Panc1 (cell line): ENCODE measurements around the gene CHST1. TPM values are rescaled to one million over a fixed set of nuclear protein-coding genes. Genes with fewer than 3 reads are reported as not detected.

ENCODE experiments used
- ATAC-seq: fragments of 200-7000 bp; cut with Tn5 transposase; 2 replicates; pipeline ENCODE4 v1.9.1; 2020; ENCODE audit warnings: mild to moderate bottlenecking, moderate library complexity
- BruUV-seq: library from RNA; stranded (reverse); fragments of 400-500 nt; replicated peaks from 2 replicates; lab custom pipeline; 2021; lab: Mats Ljungman, UMichigan
- CTCF ChIA-PET: fragments of 300-600 bp; sonication (Branson Sonifier 250); formaldehyde crosslinking; loops from one replicate; lab custom pipeline; 2022; ENCODE audit warnings: antibody characterized with exemption; lab: Charles Lee
- POLR2A ChIA-PET: fragments of 300-600 bp; sonication (Branson Sonifier 250); formaldehyde crosslinking; loops from one replicate; lab custom pipeline; 2022; ENCODE audit warnings: antibody characterized with exemption; lab: Charles Lee
- DNase-seq: peaks from one replicate; pipeline ENCODE4 v3.0.0-alpha.2; 2010; ENCODE audit warnings: low read depth, low spot score
- H3K27ac ChIP-seq: 2 replicates; pipeline ENCODE4 v1.5.1; 2011; ENCODE audit warnings: mild to moderate bottlenecking, low read length, inconsistent platforms
- H3K27me3 ChIP-seq: fragments of 200-500 bp; sonication (Bioruptor generic); 2 replicates; pipeline ENCODE4 v1.6.0; 2014; ENCODE audit warnings: low read length, inconsistent platforms; ENCODE audit not compliant: control insufficient read depth, insufficient read depth
- H3K36me3 ChIP-seq: fragments of 200-500 bp; sonication (Bioruptor generic); 2 replicates; pipeline ENCODE4 v1.5.1; 2014; ENCODE audit warnings: inconsistent platforms, mild to moderate bottlenecking, low read length, moderate library complexity; ENCODE audit not compliant: control insufficient read depth, insufficient read depth
- H3K4me1 ChIP-seq: 2 replicates; pipeline ENCODE4 v1.5.1; 2011; ENCODE audit warnings: inconsistent platforms, mild to moderate bottlenecking, low read length, moderate library complexity; ENCODE audit not compliant: control insufficient read depth, insufficient read depth
- H3K4me3 ChIP-seq, 2 experiments: 2 replicates each; pipeline ENCODE4 v1.5.1; 2011 to 2012; ENCODE audit warnings: low read depth in 2 of 2, low read length in 2 of 2, mild to moderate bottlenecking in 2 of 2, inconsistent platforms in 1 of 2, moderate library complexity in 1 of 2
- H3K9me3 ChIP-seq: fragments of 200-500 bp; sonication (Bioruptor generic); 2 replicates; pipeline ENCODE4 v1.5.1; 2014; ENCODE audit warnings: low read depth, mild to moderate bottlenecking, inconsistent platforms, low read length, moderate library complexity; ENCODE audit not compliant: control insufficient read depth, insufficient read depth
- POLR2AphosphoS5 ChIP-seq: IDR thresholded peaks from 2 replicates; pipeline ENCODE4 v1.6.1; 2012; ENCODE audit warnings: mild to moderate bottlenecking, low read depth, low read length, moderate library complexity
- REST ChIP-seq, 2 experiments: IDR thresholded peaks; 2 replicates each; pipeline ENCODE4 v1.6.1; 2011 to 2012; ENCODE audit warnings: low read depth in 2 of 2, control low read depth in 1 of 2, low read length in 1 of 2, mild to moderate bottlenecking in 1 of 2, moderate library complexity in 1 of 2; ENCODE audit not compliant: insufficient read depth in 1 of 2
- SIN3A ChIP-seq: IDR thresholded peaks from 2 replicates; pipeline ENCODE4 v1.6.1; 2012; ENCODE audit warnings: low read depth, mild to moderate bottlenecking, low read length, moderate library complexity, borderline replicate concordance; ENCODE audit not compliant: insufficient read depth
- TCF7L2 ChIP-seq: IDR thresholded peaks from 2 replicates; pipeline ENCODE4 v1.6.1; 2011; ENCODE audit warnings: mild to moderate bottlenecking, low read depth, low read length, inconsistent platforms
- in situ Hi-C: cut with HindIII; loops from 2 replicates; pipeline ENCODE4 v1.10.0; 2016; ENCODE audit warnings: low sequenced_read_pairs, low pct_unique_long_range_greater_than_20kb
- intact Hi-C: fragments of 100-400 bp; cut with micrococcal nuclease; formaldehyde crosslinking; loops from one replicate; pipeline ENCODE4 v1.10.0; 2022; ENCODE audit not compliant: unreplicated experiment
- total RNA-seq: library from RNA; stranded (reverse); gene quantifications from one replicate; pipeline ENCODE4 v1.2.1, GENCODE V29; 2021; ENCODE audit not compliant: unreplicated experiment
- TF ChIP-seq, protein P1 (sequence below): fragments of 450-650 bp; IDR thresholded peaks from 2 replicates; pipeline ENCODE4 v1.5.1; 2017; ENCODE audit warnings: mild to moderate bottlenecking

CHST1 gene
- total RNA-seq, 1 experiment from 2014 or later = not detected

DNA sequence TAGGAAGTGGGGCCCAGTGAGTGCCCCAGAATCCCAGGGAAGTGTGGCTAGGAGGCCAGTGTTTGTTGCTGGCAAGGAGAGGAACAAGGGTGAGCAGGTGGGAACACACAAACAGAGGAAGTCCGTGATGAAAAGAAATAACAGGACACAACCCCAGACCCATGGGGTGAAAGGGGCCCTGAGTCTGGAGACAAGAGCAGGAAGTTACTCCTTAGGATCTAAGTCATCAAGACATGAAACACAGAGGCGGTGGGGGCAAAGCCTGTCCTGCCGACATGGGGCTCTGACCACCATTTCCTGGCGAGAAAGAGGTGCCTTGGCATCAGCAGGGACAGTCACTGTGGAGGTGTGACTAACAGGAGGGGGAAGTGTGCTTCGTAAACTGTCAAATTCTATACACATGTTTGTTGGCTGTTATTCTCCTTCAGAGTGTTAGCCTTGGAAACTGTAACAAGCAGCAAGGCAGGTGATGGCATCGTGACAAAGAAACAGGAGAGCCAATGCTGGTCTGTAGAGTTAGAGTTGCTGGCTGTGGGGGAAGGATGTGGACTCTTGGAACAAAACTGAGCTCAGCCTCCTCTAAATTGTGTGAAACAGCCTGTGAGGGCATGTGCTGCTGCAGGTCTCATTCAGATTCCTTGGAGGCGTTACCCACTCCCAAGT lies 21.7 kb downstream of the CHST1 start:
- Histone ChIP-seq H3K4me3 (no peak overlapping the region), H3K4me1 (no peaks in the 10 kb centered on the region), H3K27me3 (peaks cover 22% of the 10 kb centered on the region), H3K27ac (no peak overlapping the region), H3K36me3 (no peaks in the 10 kb centered on the region), H3K9me3 (0 out of 2 replicates have a peak, but pooled peaks cover 3% of the 10 kb centered on the region)
- POLR2A ChIA-PET = no interaction called here
- ATAC-seq = no peak
- DNase-seq = no peak
- in situ Hi-C loops (no loop called here), intact Hi-C loops (no loop called here)
- CTCF ChIA-PET = no interaction called here
- TF ChIP-seq REST (IDR thresholded peaks at IDR 0.05; ENCODE audit: insufficient read depth in 1 of 2, low read depth in 2 of 2, low read length in 1 of 2) (no peak), POLR2AphosphoS5 (no peak), SIN3A (no peak), TCF7L2 (no peak)
- TF ChIP-seq, protein P1, sequence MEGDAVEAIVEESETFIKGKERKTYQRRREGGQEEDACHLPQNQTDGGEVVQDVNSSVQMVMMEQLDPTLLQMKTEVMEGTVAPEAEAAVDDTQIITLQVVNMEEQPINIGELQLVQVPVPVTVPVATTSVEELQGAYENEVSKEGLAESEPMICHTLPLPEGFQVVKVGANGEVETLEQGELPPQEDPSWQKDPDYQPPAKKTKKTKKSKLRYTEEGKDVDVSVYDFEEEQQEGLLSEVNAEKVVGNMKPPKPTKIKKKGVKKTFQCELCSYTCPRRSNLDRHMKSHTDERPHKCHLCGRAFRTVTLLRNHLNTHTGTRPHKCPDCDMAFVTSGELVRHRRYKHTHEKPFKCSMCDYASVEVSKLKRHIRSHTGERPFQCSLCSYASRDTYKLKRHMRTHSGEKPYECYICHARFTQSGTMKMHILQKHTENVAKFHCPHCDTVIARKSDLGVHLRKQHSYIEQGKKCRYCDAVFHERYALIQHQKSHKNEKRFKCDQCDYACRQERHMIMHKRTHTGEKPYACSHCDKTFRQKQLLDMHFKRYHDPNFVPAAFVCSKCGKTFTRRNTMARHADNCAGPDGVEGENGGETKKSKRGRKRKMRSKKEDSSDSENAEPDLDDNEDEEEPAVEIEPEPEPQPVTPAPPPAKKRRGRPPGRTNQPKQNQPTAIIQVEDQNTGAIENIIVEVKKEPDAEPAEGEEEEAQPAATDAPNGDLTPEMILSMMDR = no peak
- no TSS peak for BruUV-seq

GRCh38 chr11:45641961-45642360 lies 23.5 kb downstream of the CHST1 start:
- no peaks in the 10 kb centered on the region for H3K4me1 ChIP-seq
- no TSS peak for BruUV-seq
- in situ Hi-C loops = no loop called here
- H3K27ac ChIP-seq = no peak overlapping the region
- POLR2A ChIA-PET = no interaction called here
- no peak for ATAC-seq
- H3K27me3 ChIP-seq = peaks cover 26% of the 10 kb centered on the region
- TF ChIP-seq POLR2AphosphoS5 (no peak), REST (IDR thresholded peaks at IDR 0.05; ENCODE audit: insufficient read depth in 1 of 2, low read depth in 2 of 2, low read length in 1 of 2) (no peak), TCF7L2 (no peak), SIN3A (no peak)
- TF ChIP-seq, protein P1 = no peak
- H3K36me3 ChIP-seq = no peaks in the 10 kb centered on the region
- no peak for DNase-seq
- intact Hi-C loops = no loop called here
- CTCF ChIA-PET = no interaction called here
- H3K4me3 ChIP-seq = no peak overlapping the region
- H3K9me3 ChIP-seq = 0 out of 2 replicates have a peak, but pooled peaks cover 4% of the 10 kb centered on the region
